ENCODE data around the gene TMEM17. TPM values are rescaled to one million over a fixed set of nuclear protein-coding genes. Genes with fewer than 3 reads are reported as not detected.

TMEM17 gene
- total RNA-seq, 1 experiment from 2014 or later: 4.1 TPM

DNA sequence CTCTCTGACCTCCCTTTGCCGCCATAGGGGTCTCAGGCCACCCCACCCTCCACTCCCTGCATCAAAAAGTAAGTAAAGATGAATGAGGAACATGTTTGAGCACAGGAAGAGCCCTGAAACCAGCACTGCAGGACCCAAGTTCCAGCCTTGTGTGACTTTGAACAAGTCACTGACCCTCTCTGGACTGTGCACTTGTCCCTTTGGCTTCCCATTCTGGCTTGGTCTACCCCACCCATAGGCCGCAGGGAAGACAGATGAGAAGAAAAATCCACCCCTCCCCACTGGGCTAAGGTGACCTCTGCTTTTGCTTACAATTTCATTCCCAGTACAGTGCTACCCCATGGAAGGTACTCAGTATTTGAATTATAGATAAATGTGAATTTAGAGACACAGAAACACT, 43.8 kb downstream of the TMEM17 start:
- CTCF ChIA-PET: no interaction called here

DNA sequence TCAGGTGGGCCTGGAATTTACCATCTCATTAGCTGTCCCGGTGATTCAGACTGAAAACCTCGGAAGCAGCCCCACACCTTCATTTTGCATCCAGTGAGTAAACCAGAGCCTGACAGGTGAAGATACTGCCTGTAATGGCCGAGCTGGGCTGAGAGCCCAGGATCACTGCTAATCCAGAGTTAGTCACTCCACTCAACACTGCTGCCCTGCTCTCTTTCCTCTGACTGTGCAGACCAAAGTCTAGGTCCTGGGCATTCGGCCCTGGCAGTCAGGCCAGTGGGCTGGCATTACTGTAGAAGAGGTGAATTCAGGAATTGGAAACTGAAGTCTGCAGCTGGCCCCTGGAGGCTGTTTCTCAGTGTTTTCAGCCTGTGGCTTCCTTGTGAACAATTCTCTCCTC, 44.3 kb downstream of the TMEM17 start:
- Histone ChIP-seq H3K27me3 (ENCODE audit: control insufficient read depth, insufficient read depth, low read length) (no peaks in the 10 kb centered on the region), H3K27ac (ENCODE audit: low read length) (no peak overlapping the region), H3K36me3 (ENCODE audit: control insufficient read depth, insufficient read depth, low read length) (no peaks in the 10 kb centered on the region), H3K4me1 (ENCODE audit: control insufficient read depth, insufficient read depth, low read length) (peaks cover 5% of the 10 kb centered on the region), H3K9me3 (ENCODE audit: control insufficient read depth, insufficient read depth, low read depth, low read length) (no peaks in the 10 kb centered on the region), H3K4me3 (ENCODE audit: low read depth in 2 of 2, low read length in 2 of 2) (no peak overlapping the region)
- no TSS peak for BruUV-seq (replicated peaks)
- in situ Hi-C loops (cut with HindIII; ENCODE audit: low pct_unique_long_range_greater_than_20kb, low sequenced_read_pairs): no loop called here
- ATAC-seq (no peak), DNase-seq (ENCODE audit: low read depth, low spot score) (no peak)
- intact Hi-C loops (cut with micrococcal nuclease; ENCODE audit: unreplicated experiment): no loop called here
- CTCF ChIA-PET: no interaction called here
- POLR2A ChIA-PET: no interaction called here
- TF ChIP-seq POLR2AphosphoS5 (IDR thresholded peaks at IDR 0.05; ENCODE audit: low read depth, low read length) (no peak), TCF7L2 (IDR thresholded peaks at IDR 0.05; ENCODE audit: low read depth, low read length) (no peak), SIN3A (IDR thresholded peaks at IDR 0.05; ENCODE audit: borderline replicate concordance, insufficient read depth, low read depth, low read length) (no peak)
- TF ChIP-seq, protein P1, sequence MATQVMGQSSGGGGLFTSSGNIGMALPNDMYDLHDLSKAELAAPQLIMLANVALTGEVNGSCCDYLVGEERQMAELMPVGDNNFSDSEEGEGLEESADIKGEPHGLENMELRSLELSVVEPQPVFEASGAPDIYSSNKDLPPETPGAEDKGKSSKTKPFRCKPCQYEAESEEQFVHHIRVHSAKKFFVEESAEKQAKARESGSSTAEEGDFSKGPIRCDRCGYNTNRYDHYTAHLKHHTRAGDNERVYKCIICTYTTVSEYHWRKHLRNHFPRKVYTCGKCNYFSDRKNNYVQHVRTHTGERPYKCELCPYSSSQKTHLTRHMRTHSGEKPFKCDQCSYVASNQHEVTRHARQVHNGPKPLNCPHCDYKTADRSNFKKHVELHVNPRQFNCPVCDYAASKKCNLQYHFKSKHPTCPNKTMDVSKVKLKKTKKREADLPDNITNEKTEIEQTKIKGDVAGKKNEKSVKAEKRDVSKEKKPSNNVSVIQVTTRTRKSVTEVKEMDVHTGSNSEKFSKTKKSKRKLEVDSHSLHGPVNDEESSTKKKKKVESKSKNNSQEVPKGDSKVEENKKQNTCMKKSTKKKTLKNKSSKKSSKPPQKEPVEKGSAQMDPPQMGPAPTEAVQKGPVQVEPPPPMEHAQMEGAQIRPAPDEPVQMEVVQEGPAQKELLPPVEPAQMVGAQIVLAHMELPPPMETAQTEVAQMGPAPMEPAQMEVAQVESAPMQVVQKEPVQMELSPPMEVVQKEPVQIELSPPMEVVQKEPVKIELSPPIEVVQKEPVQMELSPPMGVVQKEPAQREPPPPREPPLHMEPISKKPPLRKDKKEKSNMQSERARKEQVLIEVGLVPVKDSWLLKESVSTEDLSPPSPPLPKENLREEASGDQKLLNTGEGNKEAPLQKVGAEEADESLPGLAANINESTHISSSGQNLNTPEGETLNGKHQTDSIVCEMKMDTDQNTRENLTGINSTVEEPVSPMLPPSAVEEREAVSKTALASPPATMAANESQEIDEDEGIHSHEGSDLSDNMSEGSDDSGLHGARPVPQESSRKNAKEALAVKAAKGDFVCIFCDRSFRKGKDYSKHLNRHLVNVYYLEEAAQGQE (IDR thresholded peaks at IDR 0.05; ENCODE audit: insufficient read depth in 1 of 2, low read depth in 2 of 2, low read length in 1 of 2): no peak
- TF ChIP-seq, protein P2, sequence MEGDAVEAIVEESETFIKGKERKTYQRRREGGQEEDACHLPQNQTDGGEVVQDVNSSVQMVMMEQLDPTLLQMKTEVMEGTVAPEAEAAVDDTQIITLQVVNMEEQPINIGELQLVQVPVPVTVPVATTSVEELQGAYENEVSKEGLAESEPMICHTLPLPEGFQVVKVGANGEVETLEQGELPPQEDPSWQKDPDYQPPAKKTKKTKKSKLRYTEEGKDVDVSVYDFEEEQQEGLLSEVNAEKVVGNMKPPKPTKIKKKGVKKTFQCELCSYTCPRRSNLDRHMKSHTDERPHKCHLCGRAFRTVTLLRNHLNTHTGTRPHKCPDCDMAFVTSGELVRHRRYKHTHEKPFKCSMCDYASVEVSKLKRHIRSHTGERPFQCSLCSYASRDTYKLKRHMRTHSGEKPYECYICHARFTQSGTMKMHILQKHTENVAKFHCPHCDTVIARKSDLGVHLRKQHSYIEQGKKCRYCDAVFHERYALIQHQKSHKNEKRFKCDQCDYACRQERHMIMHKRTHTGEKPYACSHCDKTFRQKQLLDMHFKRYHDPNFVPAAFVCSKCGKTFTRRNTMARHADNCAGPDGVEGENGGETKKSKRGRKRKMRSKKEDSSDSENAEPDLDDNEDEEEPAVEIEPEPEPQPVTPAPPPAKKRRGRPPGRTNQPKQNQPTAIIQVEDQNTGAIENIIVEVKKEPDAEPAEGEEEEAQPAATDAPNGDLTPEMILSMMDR (IDR thresholded peaks at IDR 0.05): no peak

More for the DNA sequence above, 43.8 kb downstream of the TMEM17 start:
- intact Hi-C loops (cut with micrococcal nuclease; ENCODE audit: unreplicated experiment) (no loop called here), in situ Hi-C loops (cut with HindIII; ENCODE audit: low pct_unique_long_range_greater_than_20kb, low sequenced_read_pairs) (no loop called here)
- ATAC-seq: no peak
- no peaks in the 10 kb centered on the region for H3K27me3 ChIP-seq (ENCODE audit: control insufficient read depth, insufficient read depth, low read length)
- no peak overlapping the region for H3K4me3 ChIP-seq (ENCODE audit: low read depth in 2 of 2, low read length in 2 of 2)
- no peak overlapping the region for H3K27ac ChIP-seq (ENCODE audit: low read length)
- POLR2A ChIA-PET: no interaction called here
- TF ChIP-seq SIN3A (IDR thresholded peaks at IDR 0.05; ENCODE audit: borderline replicate concordance, insufficient read depth, low read depth, low read length) (no peak), POLR2AphosphoS5 (IDR thresholded peaks at IDR 0.05; ENCODE audit: low read depth, low read length) (no peak), TCF7L2 (IDR thresholded peaks at IDR 0.05; ENCODE audit: low read depth, low read length) (no peak)
- TF ChIP-seq, protein P2 (IDR thresholded peaks at IDR 0.05): no peak
- TF ChIP-seq, protein P1 (IDR thresholded peaks at IDR 0.05; ENCODE audit: insufficient read depth in 1 of 2, low read depth in 2 of 2, low read length in 1 of 2): no peak
- H3K36me3 ChIP-seq (ENCODE audit: control insufficient read depth, insufficient read depth, low read length): no peaks in the 10 kb centered on the region
- no peak for DNase-seq (ENCODE audit: low read depth, low spot score)
- H3K9me3 ChIP-seq (ENCODE audit: control insufficient read depth, insufficient read depth, low read depth, low read length): no peaks in the 10 kb centered on the region
- H3K4me1 ChIP-seq (ENCODE audit: control insufficient read depth, insufficient read depth, low read length): peaks cover 5% of the 10 kb centered on the region
- BruUV-seq (replicated peaks): no TSS peak

All from Panc1 (cell line).